ENCODE data around the gene PHKB.

DNA sequence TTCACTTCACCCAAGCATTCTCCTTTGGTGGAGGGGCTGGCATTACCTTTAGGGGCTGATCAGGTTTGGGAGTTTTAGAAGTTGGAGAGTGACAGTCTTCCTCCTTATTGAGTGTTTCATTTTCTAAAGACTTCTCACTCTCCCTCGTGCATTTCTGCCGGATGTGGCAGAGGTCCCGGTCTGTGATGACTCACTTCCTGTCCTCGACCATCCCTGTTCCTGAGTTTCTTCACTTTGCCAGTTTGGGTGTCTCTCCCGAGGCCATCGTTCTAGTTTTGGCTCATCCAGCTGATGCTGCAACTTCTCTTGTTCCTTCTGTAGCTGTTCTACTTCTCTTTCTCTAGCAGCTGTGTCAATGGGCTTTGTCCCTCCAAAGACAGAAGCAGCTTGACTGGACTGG is 104.3 kb downstream of the PHKB start:
- TF ChIP-seq, protein P1, sequence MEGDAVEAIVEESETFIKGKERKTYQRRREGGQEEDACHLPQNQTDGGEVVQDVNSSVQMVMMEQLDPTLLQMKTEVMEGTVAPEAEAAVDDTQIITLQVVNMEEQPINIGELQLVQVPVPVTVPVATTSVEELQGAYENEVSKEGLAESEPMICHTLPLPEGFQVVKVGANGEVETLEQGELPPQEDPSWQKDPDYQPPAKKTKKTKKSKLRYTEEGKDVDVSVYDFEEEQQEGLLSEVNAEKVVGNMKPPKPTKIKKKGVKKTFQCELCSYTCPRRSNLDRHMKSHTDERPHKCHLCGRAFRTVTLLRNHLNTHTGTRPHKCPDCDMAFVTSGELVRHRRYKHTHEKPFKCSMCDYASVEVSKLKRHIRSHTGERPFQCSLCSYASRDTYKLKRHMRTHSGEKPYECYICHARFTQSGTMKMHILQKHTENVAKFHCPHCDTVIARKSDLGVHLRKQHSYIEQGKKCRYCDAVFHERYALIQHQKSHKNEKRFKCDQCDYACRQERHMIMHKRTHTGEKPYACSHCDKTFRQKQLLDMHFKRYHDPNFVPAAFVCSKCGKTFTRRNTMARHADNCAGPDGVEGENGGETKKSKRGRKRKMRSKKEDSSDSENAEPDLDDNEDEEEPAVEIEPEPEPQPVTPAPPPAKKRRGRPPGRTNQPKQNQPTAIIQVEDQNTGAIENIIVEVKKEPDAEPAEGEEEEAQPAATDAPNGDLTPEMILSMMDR (IDR thresholded peaks at IDR 0.05): no peak
- no peak for TF ChIP-seq POLR2A (IDR thresholded peaks at IDR 0.05)
